B cell (primary cell): ENCODE results near the gene COG4. TPM values are rescaled to one million over a fixed set of nuclear protein-coding genes. Genes with fewer than 3 reads are reported as not detected.

ENCODE experiments used
- ATAC-seq: fragments of 200-7000 bp; cut with Tn5 transposase; one replicate; pipeline ENCODE4 v1.10.0; 2021; ENCODE audit warnings: low read depth, mild to moderate bottlenecking, moderate number of reproducible peaks, moderate library complexity
- CTCF ChIA-PET: fragments of 350-600 bp; sonication (Branson Sonifier 250); formaldehyde crosslinking; loops from one replicate; lab custom pipeline; 2021; ENCODE audit warnings: antibody characterized with exemption, inconsistent platforms; lab: Charles Lee
- POLR2A ChIA-PET: fragments of 350-600 bp; sonication (Branson Sonifier 250); formaldehyde crosslinking; loops from one replicate; lab custom pipeline; 2021; ENCODE audit warnings: antibody characterized with exemption; lab: Charles Lee
- DNase-seq: peaks from one replicate; pipeline ENCODE4 v3.0.0; 2013
- H2AFZ ChIP-seq: 2 replicates; pipeline ENCODE4 v1.6.1; 2012; ENCODE audit warnings: mild to moderate bottlenecking, low read depth, low read length; ENCODE audit not compliant: insufficient read depth, poor library complexity, severe bottlenecking
- H3K27ac ChIP-seq, 2 donors: 1 replicate in 1 of 2; 2 replicates in 1 of 2; pipeline ENCODE4 v1.5.1; 2012 to 2013; ENCODE audit warnings: low read length in 2 of 2, mild to moderate bottlenecking in 2 of 2, moderate library complexity in 1 of 2
- H3K27me3 ChIP-seq, 4 experiments: fragments of 200-600 bp in 1 of 4; sonication (generic) in 1 of 4; replicated peaks in 1 of 4; 1 replicate in 2 of 4; 2 replicates in 2 of 4; pipeline versions ENCODE4 v1.6.1 to v1.7.0; 2013 to 2016; ENCODE audit warnings: low read length in 3 of 4, mild to moderate bottlenecking in 2 of 4, mixed read lengths in 1 of 4, moderate library complexity in 1 of 4; ENCODE audit not compliant: insufficient read depth in 4 of 4, control insufficient read depth in 3 of 4; ENCODE audit errors: control extremely low read depth in 1 of 4
- H3K36me3 ChIP-seq, 2 experiments: replicated peaks in 1 of 2; 1 replicate in 1 of 2; 2 replicates in 1 of 2; pipeline versions ENCODE4 v1.6.1 to v1.7.1; 2013; ENCODE audit warnings: low read length in 1 of 2; ENCODE audit not compliant: insufficient read depth in 2 of 2, control insufficient read depth in 1 of 2; ENCODE audit errors: control extremely low read depth in 1 of 2, extremely low read depth in 1 of 2
- H3K4me1 ChIP-seq, 2 donors: fragments of 200-600 bp in 1 of 2; sonication (generic) in 1 of 2; 1 replicate in 1 of 2; 2 replicates in 1 of 2; pipeline versions ENCODE4 v1.5.1 to v1.6.1; 2013 to 2017; ENCODE audit warnings: low read length in 2 of 2; ENCODE audit not compliant: control insufficient read depth in 2 of 2, insufficient read depth in 2 of 2
- H3K4me2 ChIP-seq: replicated peaks from 2 replicates; pipeline ENCODE3; 2012; ENCODE audit warnings: mild to moderate bottlenecking, low read depth, low read length; ENCODE audit not compliant: poor library complexity, severe bottlenecking
- H3K4me3 ChIP-seq, 5 experiments: fragments of 200-600 bp in 1 of 5; sonication (generic) in 1 of 5; 1 replicate in 3 of 5; 2 replicates in 2 of 5; pipeline versions ENCODE4 v1.5.1 to v1.7.0; 2011 to 2016; ENCODE audit warnings: low read length in 4 of 5, mild to moderate bottlenecking in 4 of 5, low read depth in 2 of 5, control low read depth in 1 of 5, moderate library complexity in 1 of 5; ENCODE audit not compliant: insufficient read depth in 1 of 5; ENCODE audit errors: control extremely low read depth in 1 of 5, extremely low read depth in 1 of 5
- H3K79me2 ChIP-seq: fragments of 200-600 bp; sonication (generic); one replicate; pipeline ENCODE4 v1.6.0; 2016; ENCODE audit warnings: low read length; ENCODE audit not compliant: control insufficient read depth, insufficient read depth
- H3K9ac ChIP-seq: fragments of 200-600 bp; sonication (generic); 2 replicates; pipeline ENCODE4 v1.6.1; 2017; ENCODE audit warnings: mild to moderate bottlenecking, low read length, moderate library complexity
- H3K9me3 ChIP-seq, 3 donors: one replicate each; pipeline versions ENCODE4 v1.6.1 to v1.7.1; 2013; ENCODE audit warnings: low read length in 2 of 3; ENCODE audit not compliant: control insufficient read depth in 2 of 3, insufficient read depth in 1 of 3; ENCODE audit errors: control extremely low read depth in 1 of 3
- H4K20me1 ChIP-seq: 2 replicates; pipeline ENCODE4 v1.6.0; 2012; ENCODE audit warnings: mild to moderate bottlenecking, low read length; ENCODE audit not compliant: insufficient read depth, control insufficient read depth, poor library complexity, severe bottlenecking
- H3K27ac Mint-ChIP-seq: one replicate; pipeline ENCODE4 v1.8.0; 2021; ENCODE audit warnings: mixed read lengths
- H3K27me3 Mint-ChIP-seq: one replicate; pipeline ENCODE4 v1.8.0; 2021; ENCODE audit warnings: mixed read lengths
- H3K4me1 Mint-ChIP-seq: one replicate; pipeline ENCODE4 v1.8.0; 2021; ENCODE audit warnings: mixed read lengths
- H3K4me3 Mint-ChIP-seq: one replicate; pipeline ENCODE4 v1.8.0; 2021; ENCODE audit warnings: mixed read lengths
- H3K9me3 Mint-ChIP-seq: one replicate; pipeline ENCODE4 v1.8.0; 2022; ENCODE audit warnings: mixed read lengths; ENCODE audit not compliant: insufficient read depth
- CTCF ChIP-seq: fragments of 200-600 bp; IDR thresholded peaks from one replicate; pipeline ENCODE4 v1.8.0; 2022; ENCODE audit warnings: antibody characterized with exemption, mild to moderate bottlenecking
- EZH2 ChIP-seq: IDR thresholded peaks from 2 replicates; pipeline ENCODE4 v1.6.1; 2012; ENCODE audit warnings: borderline replicate concordance, low read depth, mild to moderate bottlenecking, moderate library complexity, low read length; ENCODE audit not compliant: insufficient read depth, poor library complexity, severe bottlenecking
- WGBS: methylation state at CpG from one replicate; pipeline ENCODE4 v1.1.5; 2013; ENCODE audit warnings: missing lambda C conversion rate; ENCODE audit not compliant: insufficient coverage; 5-methylcytosine and 5-hydroxymethylcytosine counted together
- intact Hi-C: fragments of 100-400 bp; cut with micrococcal nuclease; formaldehyde crosslinking; loops from one replicate; pipeline ENCODE4 v1.10.0; 2022
- polyA plus RNA-seq: library from polyadenylated mRNA; depleted of rRNA; stranded (reverse); fragments of >200 nt; gene quantifications from 2 replicates; pipeline ENCODE4 v1.2.3, GENCODE V29; 2012
- total RNA-seq, 2 donors: library from RNA; stranded (reverse); fragments of 120-200 nt in 1 of 2; gene quantifications; 1 replicate in 1 of 2; 2 replicates in 1 of 2; pipeline versions ENCODE4 v1.2.3 to v1.2.4, GENCODE V29; 2013 to 2022

Gene COG4
- total and polyA plus RNA-seq, 2 donors (not counting 1 experiment from before 2014, with no cell fraction given): 49.4 to 60.6 TPM

GRCh38 chr16:70484867-70485266, 38.5 kb downstream of the COG4 start:
- H3K27ac Mint-ChIP-seq: no peak overlapping the region
- intact Hi-C loops: no loop called here
- ChIA-PET POLR2A (interaction anchor here (0.7 kb wide), 1 partner anchor 105 kb away, joined by 3 read pairs; no protein-coding TSS in a partner anchor), CTCF (interaction anchor here (0.8 to 1.5 kb wide), 2 partner anchors 10 to 89 kb away, joined by 3 to 4 read pairs; no protein-coding TSS in a partner anchor)
- H3K79me2 ChIP-seq: no peaks in the 10 kb centered on the region
- ATAC-seq: no peak
- H3K4me3 ChIP-seq: no peak overlapping the region
- no peaks in the 10 kb centered on the region for H3K4me1 Mint-ChIP-seq
- no CpG with 5 or more reads among the region's 2 CpGs for WGBS
- no peak overlapping the region for H3K9ac ChIP-seq
- no peaks in the 10 kb centered on the region for H4K20me1 ChIP-seq
- no peaks in the 10 kb centered on the region for H3K4me1 ChIP-seq
- H3K4me3 Mint-ChIP-seq: no peak overlapping the region
- H3K4me2 ChIP-seq: no peak overlapping the region
- no peaks in the 10 kb centered on the region for H3K27me3 ChIP-seq
- peaks cover 12 to 49% of the 10 kb centered on the region in 2 experiments for H3K36me3 ChIP-seq
- DNase-seq: no peak
- no peaks in the 10 kb centered on the region for H3K9me3 ChIP-seq
- no peak overlapping the region for H3K27ac ChIP-seq
- H2AFZ ChIP-seq: no peak overlapping the region
- no peaks in the 10 kb centered on the region for H3K27me3 Mint-ChIP-seq
- TF ChIP-seq CTCF (no peak), EZH2 (no peak)
- no peaks in the 10 kb centered on the region for H3K9me3 Mint-ChIP-seq

GRCh38 chr16:70483426-70483825, 39.9 kb downstream of the COG4 start:
- H3K9me3 ChIP-seq: no peaks in the 10 kb centered on the region
- ChIA-PET POLR2A (no interaction called here), CTCF (interaction anchor here (1.2 to 1.5 kb wide), 2 partner anchors 9 to 89 kb away, joined by 3 to 4 read pairs; no protein-coding TSS in a partner anchor)
- no peak overlapping the region for H3K4me3 Mint-ChIP-seq
- H3K79me2 ChIP-seq: no peaks in the 10 kb centered on the region
- TF ChIP-seq EZH2: no peak
- no peak for TF ChIP-seq CTCF
- H3K4me3 ChIP-seq: no peak overlapping the region
- no peaks in the 10 kb centered on the region for H4K20me1 ChIP-seq
- no peaks in the 10 kb centered on the region for H3K4me1 Mint-ChIP-seq
- H3K27ac ChIP-seq: no peak overlapping the region
- H3K9me3 Mint-ChIP-seq: no peaks in the 10 kb centered on the region
- intact Hi-C loops: no loop called here
- no peak for ATAC-seq
- H3K36me3 ChIP-seq: peaks cover 10 to 57% of the 10 kb centered on the region in 2 experiments
- no peaks in the 10 kb centered on the region for H3K27me3 ChIP-seq
- no peak for DNase-seq
- H3K27ac Mint-ChIP-seq: no peak overlapping the region
- H3K4me1 ChIP-seq: no peaks in the 10 kb centered on the region
- no peak overlapping the region for H2AFZ ChIP-seq
- no peak overlapping the region for H3K9ac ChIP-seq
- H3K4me2 ChIP-seq: no peak overlapping the region
- no peaks in the 10 kb centered on the region for H3K27me3 Mint-ChIP-seq
- WGBS: 61% methylated on average over 5 of the region's 5 CpGs
